ENCODE data around the gene TAF4B.
"Not testable (repeated sequence)": the region's sequence is repeated elsewhere in the genome, so short reads cannot be mapped to it uniquely, and the experiment has no call there.

The TAF4B gene

GRCh38 chr18:26301681-26302080 is 75.4 kb downstream of the TAF4B start:
- no peak overlapping the region for H3K4me3 ChIP-seq (ENCODE audit: low read length in 2 of 2)
- no peak overlapping the region for H3K9ac ChIP-seq (ENCODE audit: low read depth in 1 of 2, low read length in 2 of 2)
- H3K27ac ChIP-seq (ENCODE audit: low read depth in 2 of 2, low read length in 2 of 2): no peak overlapping the region
- no peaks in the 10 kb centered on the region for H3K36me3 ChIP-seq (ENCODE audit: control insufficient read depth in 2 of 2, insufficient read depth in 2 of 2, low read length in 2 of 2)
- no peaks in the 10 kb centered on the region for H3K27me3 ChIP-seq (ENCODE audit: control insufficient read depth in 2 of 2, insufficient read depth in 2 of 2, low read length in 2 of 2)
- H3K9me3 ChIP-seq (ENCODE audit: control insufficient read depth in 2 of 2, low read length in 2 of 2): no peaks in the 10 kb centered on the region
- no peaks in the 10 kb centered on the region for H3K4me1 ChIP-seq (ENCODE audit: control insufficient read depth in 2 of 2, insufficient read depth in 2 of 2, low read length in 2 of 2)

GRCh38 chr18:26303222-26303621 is 77.0 kb downstream of the TAF4B start:
- not testable (repeated sequence) for H3K36me3 ChIP-seq (ENCODE audit: control insufficient read depth in 2 of 2, insufficient read depth in 2 of 2, low read length in 2 of 2); H3K27me3 ChIP-seq (ENCODE audit: control insufficient read depth in 2 of 2, insufficient read depth in 2 of 2, low read length in 2 of 2); H3K4me1 ChIP-seq (ENCODE audit: control insufficient read depth in 2 of 2, insufficient read depth in 2 of 2, low read length in 2 of 2); H3K27ac ChIP-seq (ENCODE audit: low read depth in 2 of 2, low read length in 2 of 2); H3K9me3 ChIP-seq (ENCODE audit: control insufficient read depth in 2 of 2, low read length in 2 of 2); H3K9ac ChIP-seq (ENCODE audit: low read depth in 1 of 2, low read length in 2 of 2); H3K4me3 ChIP-seq (ENCODE audit: low read length in 2 of 2)

GRCh38 chr18:26304511-26304910 is 78.3 kb downstream of the TAF4B start:
- Histone ChIP-seq H3K27ac (ENCODE audit: low read depth in 2 of 2, low read length in 2 of 2) (no peak overlapping the region), H3K27me3 (ENCODE audit: control insufficient read depth in 2 of 2, insufficient read depth in 2 of 2, low read length in 2 of 2) (no peaks in the 10 kb centered on the region), H3K36me3 (ENCODE audit: control insufficient read depth in 2 of 2, insufficient read depth in 2 of 2, low read length in 2 of 2) (no peaks in the 10 kb centered on the region), H3K4me1 (ENCODE audit: control insufficient read depth in 2 of 2, insufficient read depth in 2 of 2, low read length in 2 of 2) (no peaks in the 10 kb centered on the region), H3K9me3 (ENCODE audit: control insufficient read depth in 2 of 2, low read length in 2 of 2) (no peaks in the 10 kb centered on the region), H3K4me3 (ENCODE audit: low read length in 2 of 2) (no peak overlapping the region), H3K9ac (ENCODE audit: low read depth in 1 of 2, low read length in 2 of 2) (no peak overlapping the region)

- Histone ChIP-seq H3K27me3 (ENCODE audit: control insufficient read depth in 2 of 2, insufficient read depth in 2 of 2, low read length in 2 of 2) (no peaks in the 10 kb centered on the region), H3K4me1 (ENCODE audit: control insufficient read depth in 2 of 2, insufficient read depth in 2 of 2, low read length in 2 of 2) (no peaks in the 10 kb centered on the region), H3K36me3 (ENCODE audit: control insufficient read depth in 2 of 2, insufficient read depth in 2 of 2, low read length in 2 of 2) (no peaks in the 10 kb centered on the region), H3K27ac (ENCODE audit: low read depth in 2 of 2, low read length in 2 of 2) (no peak overlapping the region), H3K4me3 (ENCODE audit: low read length in 2 of 2) (no peak overlapping the region), H3K9me3 (ENCODE audit: control insufficient read depth in 2 of 2, low read length in 2 of 2) (no peaks in the 10 kb centered on the region), H3K9ac (ENCODE audit: low read depth in 1 of 2, low read length in 2 of 2) (no peak overlapping the region)
These were observed 81.0 kb downstream of the TAF4B start for GRCh38 chr18:26307161-26307773.

GRCh38 chr18:26309281-26309680 is 83.0 kb downstream of the TAF4B start:
- Histone ChIP-seq H3K36me3 (ENCODE audit: control insufficient read depth in 2 of 2, insufficient read depth in 2 of 2, low read length in 2 of 2) (no peaks in the 10 kb centered on the region), H3K4me1 (ENCODE audit: control insufficient read depth in 2 of 2, insufficient read depth in 2 of 2, low read length in 2 of 2) (no peaks in the 10 kb centered on the region), H3K4me3 (ENCODE audit: low read length in 2 of 2) (no peak overlapping the region), H3K9me3 (ENCODE audit: control insufficient read depth in 2 of 2, low read length in 2 of 2) (no peaks in the 10 kb centered on the region), H3K9ac (ENCODE audit: low read depth in 1 of 2, low read length in 2 of 2) (no peak overlapping the region), H3K27me3 (ENCODE audit: control insufficient read depth in 2 of 2, insufficient read depth in 2 of 2, low read length in 2 of 2) (no peaks in the 10 kb centered on the region), H3K27ac (ENCODE audit: low read depth in 2 of 2, low read length in 2 of 2) (no peak overlapping the region)

GRCh38 chr18:26312199-26312598 is 86.0 kb downstream of the TAF4B start:
- no peaks in the 10 kb centered on the region for H3K27me3 ChIP-seq (ENCODE audit: control insufficient read depth in 2 of 2, insufficient read depth in 2 of 2, low read length in 2 of 2)
- H3K4me1 ChIP-seq (ENCODE audit: control insufficient read depth in 2 of 2, insufficient read depth in 2 of 2, low read length in 2 of 2): no peaks in the 10 kb centered on the region
- no peak overlapping the region for H3K27ac ChIP-seq (ENCODE audit: low read depth in 2 of 2, low read length in 2 of 2)
- no peaks in the 10 kb centered on the region for H3K36me3 ChIP-seq (ENCODE audit: control insufficient read depth in 2 of 2, insufficient read depth in 2 of 2, low read length in 2 of 2)
- no peak overlapping the region for H3K4me3 ChIP-seq (ENCODE audit: low read length in 2 of 2)
- H3K9ac ChIP-seq (ENCODE audit: low read depth in 1 of 2, low read length in 2 of 2): no peak overlapping the region
- no peaks in the 10 kb centered on the region for H3K9me3 ChIP-seq (ENCODE audit: control insufficient read depth in 2 of 2, low read length in 2 of 2)

GRCh38 chr18:26317398-26317797 is 91.2 kb downstream of the TAF4B start:
- H3K4me3 ChIP-seq (ENCODE audit: low read length in 2 of 2): no peak overlapping the region
- H3K9me3 ChIP-seq (ENCODE audit: control insufficient read depth in 2 of 2, low read length in 2 of 2): no peaks in the 10 kb centered on the region
- H3K36me3 ChIP-seq (ENCODE audit: control insufficient read depth in 2 of 2, insufficient read depth in 2 of 2, low read length in 2 of 2): no peaks in the 10 kb centered on the region
- H3K9ac ChIP-seq (ENCODE audit: low read depth in 1 of 2, low read length in 2 of 2): no peak overlapping the region
- H3K27ac ChIP-seq (ENCODE audit: low read depth in 2 of 2, low read length in 2 of 2): no peak overlapping the region
- no peaks in the 10 kb centered on the region for H3K4me1 ChIP-seq (ENCODE audit: control insufficient read depth in 2 of 2, insufficient read depth in 2 of 2, low read length in 2 of 2)
- H3K27me3 ChIP-seq (ENCODE audit: control insufficient read depth in 2 of 2, insufficient read depth in 2 of 2, low read length in 2 of 2): no peaks in the 10 kb centered on the region

- Histone ChIP-seq H3K9me3 (ENCODE audit: control insufficient read depth in 2 of 2, low read length in 2 of 2) (no peaks in the 10 kb centered on the region), H3K27ac (ENCODE audit: low read depth in 2 of 2, low read length in 2 of 2) (no peak overlapping the region), H3K4me3 (ENCODE audit: low read length in 2 of 2) (no peak overlapping the region), H3K27me3 (ENCODE audit: control insufficient read depth in 2 of 2, insufficient read depth in 2 of 2, low read length in 2 of 2) (no peaks in the 10 kb centered on the region), H3K9ac (ENCODE audit: low read depth in 1 of 2, low read length in 2 of 2) (no peak overlapping the region), H3K36me3 (ENCODE audit: control insufficient read depth in 2 of 2, insufficient read depth in 2 of 2, low read length in 2 of 2) (no peaks in the 10 kb centered on the region), H3K4me1 (ENCODE audit: control insufficient read depth in 2 of 2, insufficient read depth in 2 of 2, low read length in 2 of 2) (no peaks in the 10 kb centered on the region)
These were observed 94.4 kb downstream of the TAF4B start for GRCh38 chr18:26320686-26321085.

GRCh38 chr18:26322890-26323653 is 96.8 kb downstream of the TAF4B start:
- H3K9me3 ChIP-seq (ENCODE audit: control insufficient read depth in 2 of 2, low read length in 2 of 2): no peaks in the 10 kb centered on the region
- no peaks in the 10 kb centered on the region for H3K4me1 ChIP-seq (ENCODE audit: control insufficient read depth in 2 of 2, insufficient read depth in 2 of 2, low read length in 2 of 2)
- no peak overlapping the region for H3K9ac ChIP-seq (ENCODE audit: low read depth in 1 of 2, low read length in 2 of 2)
- H3K27me3 ChIP-seq (ENCODE audit: control insufficient read depth in 2 of 2, insufficient read depth in 2 of 2, low read length in 2 of 2): no peaks in the 10 kb centered on the region
- no peak overlapping the region for H3K4me3 ChIP-seq (ENCODE audit: low read length in 2 of 2)
- no peak overlapping the region for H3K27ac ChIP-seq (ENCODE audit: low read depth in 2 of 2, low read length in 2 of 2)
- H3K36me3 ChIP-seq (ENCODE audit: control insufficient read depth in 2 of 2, insufficient read depth in 2 of 2, low read length in 2 of 2): no peaks in the 10 kb centered on the region

- Histone ChIP-seq H3K36me3 (ENCODE audit: control insufficient read depth in 2 of 2, insufficient read depth in 2 of 2, low read length in 2 of 2) (peaks cover 0 to 3% of the 10 kb centered on the region in 2 donors), H3K27ac (ENCODE audit: low read depth in 2 of 2, low read length in 2 of 2) (no peak overlapping the region), H3K4me3 (ENCODE audit: low read length in 2 of 2) (no peak overlapping the region), H3K4me1 (ENCODE audit: control insufficient read depth in 2 of 2, insufficient read depth in 2 of 2, low read length in 2 of 2) (no peaks in the 10 kb centered on the region), H3K9me3 (ENCODE audit: control insufficient read depth in 2 of 2, low read length in 2 of 2) (no peaks in the 10 kb centered on the region), H3K27me3 (ENCODE audit: control insufficient read depth in 2 of 2, insufficient read depth in 2 of 2, low read length in 2 of 2) (no peaks in the 10 kb centered on the region), H3K9ac (ENCODE audit: low read depth in 1 of 2, low read length in 2 of 2) (no peak overlapping the region)
These were observed 99.5 kb downstream of the TAF4B start for GRCh38 chr18:26325771-26326170.

All from mucosa of rectum (tissue), 2 donors.